Karpas-422 (cell line): ENCODE data around the gene NEK1. TPM values are rescaled to one million over a fixed set of nuclear protein-coding genes. Genes with fewer than 3 reads are reported as not detected.

Experiments
- DNase-seq: peaks from one replicate; pipeline ENCODE4 v3.0.0-alpha.2; 2015
- H2AFZ ChIP-seq: fragments of 200-600 bp; sonication (generic); 2 replicates; pipeline ENCODE4 v1.6.1; 2014; ENCODE audit warnings: antibody characterized with exemption, low read length, mixed read lengths
- H3K27ac ChIP-seq: fragments of 200-600 bp; sonication (generic); 2 replicates; pipeline ENCODE4 v1.5.1; 2014; ENCODE audit warnings: mild to moderate bottlenecking, low read length, moderate library complexity
- H3K27me3 ChIP-seq: fragments of 200-600 bp; sonication (generic); 2 replicates; pipeline ENCODE4 v1.6.1; 2014; ENCODE audit warnings: low read length, mixed read lengths
- H3K36me3 ChIP-seq: fragments of 200-600 bp; sonication (generic); 2 replicates; pipeline ENCODE4 v1.6.1; 2014; ENCODE audit warnings: low read length, mixed read lengths; ENCODE audit not compliant: insufficient read depth
- H3K4me1 ChIP-seq: fragments of 200-600 bp; sonication (generic); 2 replicates; pipeline ENCODE4 v1.6.1; 2014; ENCODE audit warnings: mild to moderate bottlenecking, low read length, mixed read lengths
- H3K4me2 ChIP-seq: fragments of 200-600 bp; sonication (generic); 2 replicates; pipeline ENCODE4 v1.6.1; 2014; ENCODE audit warnings: low read length, low read depth, mild to moderate bottlenecking; ENCODE audit not compliant: poor library complexity, severe bottlenecking
- H3K4me3 ChIP-seq: fragments of 200-600 bp; sonication (generic); 2 replicates; pipeline ENCODE4 v1.5.1; 2014; ENCODE audit warnings: mild to moderate bottlenecking, antibody characterized with exemption, low read length, mixed read lengths
- H3K79me2 ChIP-seq: fragments of 200-600 bp; sonication (generic); 2 replicates; pipeline ENCODE4 v1.6.1; 2014; ENCODE audit warnings: mild to moderate bottlenecking, low read length, mixed read lengths
- H3K9ac ChIP-seq: fragments of 200-600 bp; sonication (generic); 2 replicates; pipeline ENCODE4 v1.6.0; 2014; ENCODE audit warnings: low read length
- H3K9me2 ChIP-seq: fragments of 200-600 bp; sonication (generic), shearing (Covaris generic); replicated peaks from 2 replicates; pipeline ENCODE4 v1.6.0; 2014; ENCODE audit warnings: mild to moderate bottlenecking, low read length, moderate library complexity; ENCODE audit not compliant: insufficient read depth
- H3K9me3 ChIP-seq: fragments of 300-700, 200-600 bp; sonication (generic); 2 replicates; pipeline ENCODE4 v1.6.1; 2014; ENCODE audit warnings: low read length, mixed read lengths
- H4K20me1 ChIP-seq: fragments of 200-600 bp; sonication (generic); 2 replicates; pipeline ENCODE4 v1.6.1; 2014; ENCODE audit warnings: mild to moderate bottlenecking, antibody characterized with exemption, low read length, low read depth; ENCODE audit not compliant: insufficient read depth
- total RNA-seq: library from RNA; depleted of rRNA; stranded (reverse); fragments of >200 nt; shearing (Covaris generic); gene quantifications from 2 replicates; pipeline ENCODE4 v1.2.3, GENCODE V29; 2014; ENCODE audit warnings: low replicate concordance

NEK1 gene
- total RNA-seq, 1 experiment from 2014 or later: 9.4 TPM

DNA sequence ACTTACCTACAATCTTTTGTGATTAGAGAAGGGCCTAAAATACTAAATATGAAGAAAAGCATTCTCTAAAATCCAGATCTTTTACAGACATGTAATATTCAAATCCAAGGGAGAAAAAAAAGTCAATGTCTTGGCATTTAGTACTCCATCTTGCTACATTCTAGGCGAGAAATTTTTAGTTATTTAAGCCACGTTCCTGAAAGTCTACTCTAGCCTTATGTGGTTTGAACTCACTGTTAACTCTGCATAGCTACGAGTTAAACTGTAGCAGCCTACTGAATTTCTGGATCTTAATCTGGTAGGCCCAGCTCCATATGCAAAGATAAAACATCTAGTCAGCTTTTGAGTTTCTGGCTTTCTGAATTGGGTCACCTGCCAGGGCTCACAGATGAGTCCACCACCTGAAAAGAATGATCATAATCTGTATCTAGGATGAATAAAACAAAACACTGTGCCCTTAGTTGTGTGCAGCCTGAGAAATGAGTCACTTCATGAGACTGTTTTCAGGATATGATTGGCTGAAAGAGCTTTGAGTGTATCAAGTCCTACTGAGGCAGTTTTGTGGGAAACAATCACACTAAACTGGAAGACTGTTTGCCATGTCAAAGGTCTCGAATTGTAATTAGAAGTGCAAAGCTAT lies 3.2 kb upstream of the NEK1 start:
- H3K36me3 ChIP-seq: no peaks in the 10 kb centered on the region
- no peaks in the 10 kb centered on the region for H4K20me1 ChIP-seq
- no peaks in the 10 kb centered on the region for H3K9me2 ChIP-seq
- H3K9ac ChIP-seq: no peak overlapping the region
- H3K27ac ChIP-seq: peak overlapping the region; percentile 22; the same call in 1 of the 2 replicates
- no peak overlapping the region for H3K4me3 ChIP-seq
- H3K4me2 ChIP-seq: no peak overlapping the region
- H2AFZ ChIP-seq: peak overlapping the region; percentile 94
- no peaks in the 10 kb centered on the region for H3K9me3 ChIP-seq
- peaks cover 21% of the 10 kb centered on the region for H3K79me2 ChIP-seq
- H3K4me1 ChIP-seq: peaks cover 34% of the 10 kb centered on the region
- DNase-seq: no peak
- no peaks in the 10 kb centered on the region for H3K27me3 ChIP-seq

DNA sequence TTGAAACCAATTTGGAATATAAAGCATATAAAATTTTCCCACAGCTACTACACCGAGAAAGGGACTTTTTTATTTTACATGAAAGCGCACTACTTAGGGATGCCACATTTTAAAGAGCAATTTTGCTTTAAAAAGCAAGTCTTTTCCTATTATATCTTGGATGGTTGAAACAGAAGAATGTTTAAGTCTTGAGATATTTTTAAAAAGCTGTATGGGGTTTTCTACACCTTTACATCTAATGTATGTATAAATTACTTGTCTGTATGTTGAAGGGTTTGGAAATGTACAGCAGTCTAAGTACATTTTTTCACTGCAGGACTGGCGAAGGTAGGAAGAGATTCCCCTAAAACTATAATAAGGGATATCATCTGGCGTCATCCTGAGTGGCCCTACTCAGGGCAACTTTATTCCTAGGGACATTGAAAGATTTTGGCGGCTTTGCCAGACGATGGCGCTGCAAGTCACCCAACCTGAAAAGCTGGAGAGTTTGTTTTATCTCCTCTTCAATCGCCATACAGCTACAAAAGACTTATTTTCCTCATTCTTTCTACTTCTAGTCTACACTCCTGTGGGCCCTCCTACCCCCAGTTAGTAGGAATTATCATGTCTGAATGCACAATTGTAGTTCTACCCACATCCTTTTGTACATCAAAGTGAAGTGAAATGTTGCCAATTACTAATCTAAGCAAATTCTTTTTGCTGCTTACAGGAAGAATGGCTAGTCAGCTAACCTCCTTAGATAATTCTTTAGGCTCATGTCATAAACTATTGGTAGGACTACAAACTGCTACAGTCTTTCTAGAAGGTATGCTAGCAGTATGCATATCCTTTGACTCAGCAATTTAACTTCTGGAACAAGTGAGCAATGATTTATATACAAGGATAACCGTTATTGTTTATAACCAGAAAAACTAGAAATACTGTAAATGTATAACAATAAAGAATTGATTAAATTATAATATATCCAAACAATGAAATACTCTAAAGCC lies 782 bp upstream of the NEK1 start:
- H3K9me3 ChIP-seq: no peaks in the 10 kb centered on the region
- H3K27ac ChIP-seq: peak overlapping the region; percentile 72
- peak overlapping the region; percentile 87; the same call in 1 of the 2 replicates for H2AFZ ChIP-seq
- H3K4me2 ChIP-seq: peak overlapping the region; percentile 96
- no peaks in the 10 kb centered on the region for H3K36me3 ChIP-seq
- peak overlapping the region; percentile 69 for H3K9ac ChIP-seq
- peak; percentile 81 for DNase-seq
- H3K27me3 ChIP-seq: no peaks in the 10 kb centered on the region
- H3K79me2 ChIP-seq: peaks cover 39% of the 10 kb centered on the region
- H4K20me1 ChIP-seq: no peaks in the 10 kb centered on the region
- H3K4me3 ChIP-seq: peak overlapping the region; percentile 89
- H3K9me2 ChIP-seq: no peaks in the 10 kb centered on the region
- H3K4me1 ChIP-seq: peaks cover 27% of the 10 kb centered on the region

DNA sequence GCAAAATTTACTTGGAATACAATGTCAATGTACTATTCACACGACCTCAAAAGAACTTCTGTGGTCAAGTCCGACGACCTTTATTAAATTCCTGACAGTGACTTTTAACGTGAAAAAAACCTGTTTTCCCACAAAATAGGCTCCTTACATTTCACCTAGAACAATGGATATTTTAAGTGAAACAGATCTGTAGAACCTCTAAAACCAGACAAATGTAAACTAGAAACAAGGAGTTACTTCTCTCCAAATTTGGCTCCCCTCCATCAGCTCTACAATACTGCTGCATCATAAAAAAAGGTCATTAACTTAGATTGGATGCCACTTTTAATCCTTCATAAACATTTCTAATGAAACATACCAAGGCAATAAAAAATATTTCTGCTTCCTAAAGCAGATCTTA lies 1.2 kb downstream of the NEK1 start:
- Histone ChIP-seq H3K4me2 (peak overlapping the region; percentile 83), H2AFZ (no peak overlapping the region), H3K9ac (peak overlapping the region; percentile 75), H3K27me3 (no peaks in the 10 kb centered on the region), H3K36me3 (no peaks in the 10 kb centered on the region), H3K4me3 (peak overlapping the region; percentile 89), H3K9me2 (no peaks in the 10 kb centered on the region), H3K27ac (no peak overlapping the region), H3K79me2 (peaks cover 53% of the 10 kb centered on the region), H4K20me1 (no peaks in the 10 kb centered on the region), H3K9me3 (no peaks in the 10 kb centered on the region), H3K4me1 (peaks cover 26% of the 10 kb centered on the region)
- DNase-seq: no peak

DNA sequence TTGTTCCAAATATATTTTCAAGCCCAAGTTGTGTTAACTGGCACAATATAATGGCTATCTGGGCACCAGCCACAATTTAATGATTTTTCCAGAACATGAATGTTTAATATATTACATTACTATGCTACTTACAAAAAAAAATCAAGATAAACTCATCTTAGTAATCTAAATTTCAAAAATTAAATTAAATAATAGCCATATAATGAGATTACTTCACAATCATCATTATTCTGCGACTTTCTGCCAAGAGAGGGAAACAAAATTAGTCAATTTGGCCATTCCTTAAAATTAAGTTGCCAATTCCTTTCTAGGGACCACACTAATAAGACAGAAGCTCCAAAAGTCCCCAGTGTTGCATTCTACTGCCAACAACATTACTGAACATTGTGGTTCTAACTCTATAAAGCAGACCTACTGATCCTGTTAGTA lies 7.5 kb downstream of the NEK1 start:
- Histone ChIP-seq H3K27me3 (no peaks in the 10 kb centered on the region), H3K9me2 (no peaks in the 10 kb centered on the region), H3K9me3 (no peaks in the 10 kb centered on the region), H3K4me3 (no peak overlapping the region), H4K20me1 (no peaks in the 10 kb centered on the region), H2AFZ (no peak overlapping the region), H3K79me2 (peaks cover 53% of the 10 kb centered on the region), H3K36me3 (0 out of 2 replicates have a peak, but pooled peaks cover 3% of the 10 kb centered on the region), H3K4me1 (peaks cover 12% of the 10 kb centered on the region), H3K9ac (no peak overlapping the region), H3K4me2 (no peak overlapping the region), H3K27ac (no peak overlapping the region)
- DNase-seq: no peak

DNA sequence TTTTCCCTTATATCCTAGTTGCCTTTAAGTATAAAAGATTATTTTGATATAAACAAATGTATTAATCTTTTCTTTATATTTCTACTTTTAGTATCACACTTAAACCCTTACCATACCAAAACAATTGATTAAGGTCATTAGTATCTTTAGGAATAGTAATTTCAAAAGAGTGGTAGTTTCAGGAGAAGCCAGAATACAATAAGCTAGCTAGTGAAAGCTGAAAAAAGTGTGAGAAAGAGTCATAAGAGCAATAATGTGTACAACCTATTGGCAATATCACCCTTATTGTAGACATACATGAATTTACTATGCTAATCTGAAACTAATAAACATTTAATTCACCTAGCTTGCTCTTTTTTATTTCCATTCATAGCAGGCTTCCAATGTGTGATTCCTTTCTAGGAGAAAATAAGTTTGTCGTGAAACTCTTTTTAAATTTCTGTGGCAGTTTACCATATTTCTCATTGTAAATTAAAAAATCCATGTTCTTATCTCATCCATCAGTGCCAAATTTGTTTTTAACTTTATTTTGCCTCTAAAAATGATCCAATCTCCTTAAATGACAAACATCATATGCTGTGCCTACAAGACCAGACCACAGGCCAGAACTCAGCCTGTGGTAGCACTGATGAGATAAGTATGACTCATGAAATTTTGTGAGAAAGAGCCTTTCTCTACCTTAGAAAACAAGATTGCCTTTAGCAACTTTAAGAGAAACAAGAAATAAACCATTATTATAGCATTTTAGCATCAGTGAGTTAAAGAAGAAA lies 8.1 kb downstream of the NEK1 start:
- peaks cover 12% of the 10 kb centered on the region for H3K4me1 ChIP-seq
- H3K9ac ChIP-seq: no peak overlapping the region
- H4K20me1 ChIP-seq: no peaks in the 10 kb centered on the region
- no peaks in the 10 kb centered on the region for H3K9me2 ChIP-seq
- DNase-seq: no peak
- H3K36me3 ChIP-seq: 0 out of 2 replicates have a peak, but pooled peaks cover 3% of the 10 kb centered on the region
- H2AFZ ChIP-seq: no peak overlapping the region
- H3K4me3 ChIP-seq: no peak overlapping the region
- peaks cover 48% of the 10 kb centered on the region for H3K79me2 ChIP-seq
- H3K27me3 ChIP-seq: no peaks in the 10 kb centered on the region
- no peaks in the 10 kb centered on the region for H3K9me3 ChIP-seq
- no peak overlapping the region for H3K4me2 ChIP-seq
- H3K27ac ChIP-seq: no peak overlapping the region

DNA sequence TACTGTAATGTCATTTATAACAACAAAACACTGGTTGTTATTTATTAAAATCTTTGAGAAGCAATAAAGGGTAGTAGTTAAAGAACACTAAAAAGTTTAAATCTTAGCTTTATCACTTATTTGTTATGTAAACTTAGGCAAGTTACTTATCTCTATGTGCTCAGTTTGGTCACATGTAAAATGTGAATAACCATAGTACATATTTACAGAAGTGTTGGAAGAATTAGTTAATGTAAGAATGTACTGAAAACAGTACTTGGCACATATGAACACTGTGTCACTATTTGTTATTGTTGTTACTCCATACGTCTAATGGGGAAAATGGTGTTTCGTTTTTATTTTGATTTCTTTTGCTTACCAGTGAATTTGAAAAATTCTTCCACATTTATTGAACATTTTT lies 9.1 kb downstream of the NEK1 start:
- Histone ChIP-seq H3K4me1 (peaks cover 12% of the 10 kb centered on the region), H3K27me3 (no peaks in the 10 kb centered on the region), H3K9me3 (no peaks in the 10 kb centered on the region), H3K4me2 (no peak overlapping the region), H3K27ac (no peak overlapping the region), H3K9ac (no peak overlapping the region), H3K4me3 (no peak overlapping the region), H3K9me2 (no peaks in the 10 kb centered on the region), H4K20me1 (no peaks in the 10 kb centered on the region), H2AFZ (no peak overlapping the region), H3K79me2 (peaks cover 41% of the 10 kb centered on the region), H3K36me3 (peaks cover 3% of the 10 kb centered on the region; the same call in 1 of the 2 replicates)
- DNase-seq: no peak

DNA sequence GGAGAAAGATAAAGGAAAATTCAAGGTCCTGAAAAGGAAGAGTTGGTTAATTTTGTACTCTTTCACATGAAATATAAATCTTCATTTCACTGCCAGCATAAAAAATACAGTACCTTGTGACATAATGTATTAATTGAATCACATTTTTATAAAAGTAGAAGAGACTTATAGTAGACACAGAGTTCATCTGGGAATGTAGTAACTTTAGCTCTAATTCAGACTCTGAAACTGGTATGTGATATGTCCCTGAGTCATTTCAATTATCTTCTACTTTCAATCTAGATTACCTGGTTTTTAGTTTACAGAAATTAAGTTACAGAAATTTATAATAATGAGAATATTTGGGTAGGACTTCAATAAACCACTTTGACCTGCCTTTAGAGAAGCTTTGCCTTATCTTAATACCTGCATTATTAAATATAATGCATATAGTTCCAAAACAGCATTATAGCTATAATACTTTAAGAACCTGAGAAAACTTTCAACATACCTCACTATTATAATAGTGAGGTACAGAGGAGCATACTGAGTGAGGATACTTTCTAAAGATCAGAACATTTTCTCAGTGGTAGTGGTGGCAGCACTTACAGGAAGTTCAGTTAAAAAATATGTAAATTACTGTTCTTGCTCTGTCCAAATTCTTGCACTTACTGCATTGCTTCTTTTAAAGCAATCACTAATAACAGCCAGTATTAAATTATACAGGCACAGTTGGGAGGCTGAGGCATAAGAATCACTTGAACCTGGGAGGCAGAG lies 11.2 kb downstream of the NEK1 start:
- Histone ChIP-seq H3K4me1 (peaks cover 12% of the 10 kb centered on the region), H3K27me3 (no peaks in the 10 kb centered on the region), H3K79me2 (peaks cover 24% of the 10 kb centered on the region), H3K4me3 (no peak overlapping the region), H2AFZ (no peak overlapping the region), H3K36me3 (peaks cover 3% of the 10 kb centered on the region; the same call in 1 of the 2 replicates), H4K20me1 (no peaks in the 10 kb centered on the region), H3K9me3 (no peaks in the 10 kb centered on the region), H3K4me2 (no peak overlapping the region), H3K9ac (no peak overlapping the region), H3K27ac (peak overlapping the region; percentile 37), H3K9me2 (no peaks in the 10 kb centered on the region)
- DNase-seq: no peak
